ENCODE measurements around the gene OXCT1. TPM values are rescaled to one million over a fixed set of nuclear protein-coding genes. Genes with fewer than 3 reads are reported as not detected.
"Not testable (repeated sequence)": the region's sequence is repeated elsewhere in the genome, so short reads cannot be mapped to it uniquely, and the experiment has no call there.

The OXCT1 gene
- total RNA-seq, 1 experiment from 2014 or later: 42.7 TPM

DNA sequence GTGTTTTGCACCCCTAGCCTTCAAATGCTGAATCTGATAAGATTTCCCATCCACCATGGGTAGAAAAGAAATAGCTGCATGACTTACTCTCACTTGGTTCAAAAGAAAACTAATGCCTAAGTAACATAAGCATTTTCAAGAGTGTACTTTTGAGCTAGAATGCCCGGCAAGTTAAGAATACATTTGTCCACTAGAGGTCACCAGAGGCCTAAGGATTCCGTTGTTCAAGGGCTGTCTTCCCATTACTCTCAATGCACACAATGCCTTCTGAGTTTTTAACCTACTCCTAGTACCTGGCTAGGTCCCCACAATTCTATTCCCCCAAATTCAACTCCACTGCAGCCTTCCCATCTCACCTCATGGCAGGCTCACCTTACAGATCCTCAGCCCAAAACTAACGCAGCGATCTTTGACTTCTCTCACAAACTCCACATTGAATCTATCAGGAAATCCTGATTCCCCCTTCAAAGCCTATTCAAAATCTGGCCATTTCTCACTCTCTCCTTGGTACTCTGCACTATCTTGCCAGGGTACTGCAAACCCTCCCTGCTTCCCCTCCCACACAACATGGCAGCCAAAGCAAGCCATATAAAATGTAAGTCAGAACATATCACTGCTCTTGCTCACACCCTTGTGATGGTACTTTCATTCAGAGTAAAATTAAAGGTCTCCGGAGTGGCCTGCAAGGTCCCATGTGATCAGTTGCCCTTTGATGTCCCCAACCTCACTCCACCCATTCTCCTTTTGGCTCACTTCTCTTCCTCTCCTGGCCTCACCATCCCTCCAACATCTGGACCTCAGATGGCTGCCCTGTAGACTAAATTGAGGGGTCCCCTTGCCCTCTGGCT is 13.4 kb downstream of the OXCT1 start:
- H3K4me1 ChIP-seq (replicated peaks): no peaks in the 10 kb centered on the region
- H3K9me3 ChIP-seq (replicated peaks): no peaks in the 10 kb centered on the region
- peaks cover 62% of the 10 kb centered on the region for H3K36me3 ChIP-seq
- no peaks in the 10 kb centered on the region for H3K27me3 ChIP-seq (replicated peaks)
- no peak overlapping the region for H3K4me3 ChIP-seq
- DNase-seq (ENCODE audit: low read depth in 1 of 2, low spot score in 2 of 2): peak in 1 of 2 experiments; percentile 38
- H3K27ac ChIP-seq: no peak overlapping the region

DNA sequence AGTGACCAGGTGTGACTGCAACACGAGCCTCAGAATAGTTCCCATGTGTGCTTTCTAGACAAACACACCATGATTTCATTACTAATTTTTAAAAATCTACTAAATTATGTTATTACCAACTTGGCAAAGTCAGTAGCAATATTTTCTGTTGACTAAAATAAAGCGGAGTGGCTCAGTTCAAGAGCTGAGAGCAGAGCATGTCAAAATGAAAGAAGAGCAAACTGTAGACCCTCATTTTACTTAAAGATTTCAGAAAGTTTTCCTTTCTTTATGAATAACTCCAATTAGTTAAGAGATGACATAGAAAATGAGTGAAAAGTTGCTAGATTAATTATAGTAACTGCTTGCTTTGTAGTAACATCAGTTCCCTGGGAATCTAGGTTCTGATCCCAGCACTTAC is 17.9 kb downstream of the OXCT1 start:
- Histone ChIP-seq H3K9me3 (replicated peaks) (no peaks in the 10 kb centered on the region), H3K4me1 (replicated peaks) (no peaks in the 10 kb centered on the region), H3K36me3 (peaks cover 68% of the 10 kb centered on the region), H3K4me3 (no peak overlapping the region), H3K27ac (no peak overlapping the region), H3K27me3 (replicated peaks) (no peaks in the 10 kb centered on the region)
- DNase-seq (ENCODE audit: low read depth in 1 of 2, low spot score in 2 of 2): no peak

GRCh38 chr5:41851116-41851515 is 19.1 kb downstream of the OXCT1 start:
- Histone ChIP-seq H3K4me3 (no peak overlapping the region), H3K27me3 (replicated peaks) (no peaks in the 10 kb centered on the region), H3K36me3 (peaks cover 69% of the 10 kb centered on the region), H3K4me1 (replicated peaks) (no peaks in the 10 kb centered on the region), H3K9me3 (replicated peaks) (no peaks in the 10 kb centered on the region), H3K27ac (no peak overlapping the region)
- DNase-seq (ENCODE audit: low read depth in 1 of 2, low spot score in 2 of 2): no peak

GRCh38 chr5:41848983-41849382 is 21.2 kb downstream of the OXCT1 start:
- no peaks in the 10 kb centered on the region for H3K4me1 ChIP-seq (replicated peaks)
- peaks cover 52% of the 10 kb centered on the region for H3K36me3 ChIP-seq
- H3K4me3 ChIP-seq: no peak overlapping the region
- no peaks in the 10 kb centered on the region for H3K27me3 ChIP-seq (replicated peaks)
- DNase-seq (ENCODE audit: low read depth in 1 of 2, low spot score in 2 of 2): no peak
- H3K27ac ChIP-seq: no peak overlapping the region
- no peaks in the 10 kb centered on the region for H3K9me3 ChIP-seq (replicated peaks)

GRCh38 chr5:41845751-41846150 is 24.5 kb downstream of the OXCT1 start:
- not testable (repeated sequence) for H3K4me3 ChIP-seq; H3K4me1 ChIP-seq (replicated peaks); H3K9me3 ChIP-seq (replicated peaks); H3K27me3 ChIP-seq (replicated peaks); H3K27ac ChIP-seq; DNase-seq (ENCODE audit: low read depth in 1 of 2, low spot score in 2 of 2)
- H3K36me3 ChIP-seq: peaks cover 38% of the 10 kb centered on the region

DNA sequence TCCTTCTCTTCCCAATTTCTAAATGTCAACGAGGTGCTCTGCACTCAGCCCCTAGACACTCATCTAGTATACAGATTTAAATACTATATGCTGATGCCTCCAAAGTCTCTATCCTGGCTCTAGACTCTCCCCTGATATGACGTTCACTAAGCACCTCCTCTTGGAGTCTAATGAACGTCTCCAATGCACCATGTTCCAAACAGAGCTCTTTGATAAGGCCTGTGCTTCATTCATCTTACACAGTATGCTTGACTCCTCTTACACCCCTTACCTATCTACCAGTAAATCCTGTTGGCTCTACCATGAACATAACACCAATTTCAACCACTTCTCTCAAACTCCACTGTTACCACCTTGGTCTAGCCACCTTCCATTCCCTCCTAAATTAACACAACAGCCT is 25.7 kb downstream of the OXCT1 start:
- DNase-seq (ENCODE audit: low read depth in 1 of 2, low spot score in 2 of 2): no peak
- Histone ChIP-seq H3K4me1 (replicated peaks) (no peaks in the 10 kb centered on the region), H3K27ac (no peak overlapping the region), H3K4me3 (no peak overlapping the region), H3K27me3 (replicated peaks) (no peaks in the 10 kb centered on the region), H3K36me3 (peaks cover 31% of the 10 kb centered on the region), H3K9me3 (replicated peaks) (no peaks in the 10 kb centered on the region)

GRCh38 chr5:41843456-41844370 is 26.5 kb downstream of the OXCT1 start:
- no peaks in the 10 kb centered on the region for H3K4me1 ChIP-seq (replicated peaks)
- no peaks in the 10 kb centered on the region for H3K9me3 ChIP-seq (replicated peaks)
- peaks cover 27% of the 10 kb centered on the region for H3K36me3 ChIP-seq
- H3K27ac ChIP-seq: no peak overlapping the region
- H3K4me3 ChIP-seq: no peak overlapping the region
- H3K27me3 ChIP-seq (replicated peaks): no peaks in the 10 kb centered on the region
- peak; percentile 35 to 53 for DNase-seq (ENCODE audit: low read depth in 1 of 2, low spot score in 2 of 2)

- peaks cover 30% of the 10 kb centered on the region for H3K36me3 ChIP-seq
- no peaks in the 10 kb centered on the region for H3K27me3 ChIP-seq (replicated peaks)
- H3K27ac ChIP-seq: no peak overlapping the region
- no peak for DNase-seq (ENCODE audit: low read depth in 1 of 2, low spot score in 2 of 2)
- H3K4me3 ChIP-seq: no peak overlapping the region
- H3K9me3 ChIP-seq (replicated peaks): no peaks in the 10 kb centered on the region
- no peaks in the 10 kb centered on the region for H3K4me1 ChIP-seq (replicated peaks)
Measured at GRCh38 chr5:41842777-41843176, 27.4 kb downstream of the OXCT1 start.

DNA sequence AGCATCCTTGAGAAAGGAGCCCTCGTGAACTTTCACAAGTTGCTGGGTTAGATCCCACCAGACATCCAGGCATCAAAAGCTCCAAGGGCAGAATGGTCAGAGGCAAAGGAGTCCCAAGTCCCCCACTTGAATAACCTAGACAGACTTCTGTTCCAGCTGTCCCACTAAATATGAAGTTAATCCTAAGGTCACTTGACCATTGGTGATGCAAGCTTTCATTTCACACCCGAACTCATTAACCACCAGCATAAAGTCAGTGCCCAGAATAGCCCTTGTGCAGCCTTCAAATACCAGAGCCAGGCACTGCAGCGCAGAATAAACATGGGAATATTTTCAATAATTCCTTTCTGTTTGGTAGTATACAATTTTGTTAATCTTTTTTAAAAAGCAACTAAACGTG is 28.9 kb downstream of the OXCT1 start:
- no peaks in the 10 kb centered on the region for H3K4me1 ChIP-seq (replicated peaks)
- no peak overlapping the region for H3K4me3 ChIP-seq
- H3K36me3 ChIP-seq: peaks cover 27% of the 10 kb centered on the region
- H3K9me3 ChIP-seq (replicated peaks): no peaks in the 10 kb centered on the region
- H3K27ac ChIP-seq: no peak overlapping the region
- DNase-seq (ENCODE audit: low read depth in 1 of 2, low spot score in 2 of 2): no peak
- H3K27me3 ChIP-seq (replicated peaks): no peaks in the 10 kb centered on the region

- DNase-seq (ENCODE audit: low read depth in 1 of 2, low spot score in 2 of 2): no peak
- H3K27me3 ChIP-seq (replicated peaks): no peaks in the 10 kb centered on the region
- no peak overlapping the region for H3K27ac ChIP-seq
- peaks cover 27% of the 10 kb centered on the region for H3K36me3 ChIP-seq
- H3K4me1 ChIP-seq (replicated peaks): peaks cover 8% of the 10 kb centered on the region; the same call in 1 of the 2 replicates
- no peak overlapping the region for H3K4me3 ChIP-seq
- H3K9me3 ChIP-seq (replicated peaks): no peaks in the 10 kb centered on the region
Measured at GRCh38 chr5:41840251-41840650, 30.0 kb downstream of the OXCT1 start.

DNA sequence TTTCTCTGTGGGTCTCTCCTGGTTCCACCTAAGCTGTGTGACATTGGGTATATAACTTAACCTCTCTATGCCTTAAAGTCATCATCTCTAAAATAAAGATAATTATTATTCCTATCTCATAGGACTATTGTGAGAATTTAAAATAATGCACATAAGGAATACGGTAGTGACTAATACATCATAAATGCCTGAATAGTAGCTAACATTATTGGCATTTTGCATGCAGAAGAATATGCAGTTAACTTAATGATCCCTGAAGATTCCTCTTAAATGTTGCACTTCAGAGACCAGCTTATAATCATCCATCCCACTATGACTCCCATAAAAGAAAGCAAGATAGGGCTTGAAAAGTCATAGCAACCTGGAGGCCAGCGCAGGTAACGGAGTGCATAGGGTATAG is 32.4 kb downstream of the OXCT1 start:
- Histone ChIP-seq H3K27ac (no peak overlapping the region), H3K4me3 (no peak overlapping the region), H3K4me1 (replicated peaks) (peaks cover 8% of the 10 kb centered on the region; the same call in 1 of the 2 replicates), H3K9me3 (replicated peaks) (no peaks in the 10 kb centered on the region), H3K27me3 (replicated peaks) (no peaks in the 10 kb centered on the region), H3K36me3 (peaks cover 22% of the 10 kb centered on the region)
- no peak for DNase-seq (ENCODE audit: low read depth in 1 of 2, low spot score in 2 of 2)

GRCh38 chr5:41835645-41836044 is 34.6 kb downstream of the OXCT1 start:
- no peaks in the 10 kb centered on the region for H3K9me3 ChIP-seq (replicated peaks)
- H3K4me1 ChIP-seq (replicated peaks): peaks cover 8% of the 10 kb centered on the region; the same call in 1 of the 2 replicates
- peaks cover 35% of the 10 kb centered on the region for H3K36me3 ChIP-seq
- H3K27me3 ChIP-seq (replicated peaks): no peaks in the 10 kb centered on the region
- no peak overlapping the region for H3K4me3 ChIP-seq
- H3K27ac ChIP-seq: peak overlapping the region; percentile 7; the same call in 1 of the 2 replicates
- peak; percentile 33 to 53 for DNase-seq (ENCODE audit: low read depth in 1 of 2, low spot score in 2 of 2)

DNA sequence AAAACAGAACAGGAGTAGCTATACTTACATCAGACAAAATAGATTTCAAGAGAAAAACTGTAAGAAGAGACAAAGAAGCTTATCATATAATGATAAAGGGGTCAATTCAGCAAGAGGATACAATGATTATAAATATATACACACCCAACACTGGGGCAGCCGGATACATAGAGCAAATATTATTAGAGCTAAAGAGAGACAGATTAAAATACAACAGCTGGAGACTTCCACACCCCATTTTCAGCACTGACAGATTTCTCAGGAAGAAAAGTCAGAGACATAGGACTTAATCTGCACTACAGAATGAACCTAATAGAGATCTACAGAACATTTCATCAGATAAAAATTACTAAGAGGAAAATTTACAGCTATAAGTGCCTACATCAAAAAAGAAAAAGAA is 35.7 kb downstream of the OXCT1 start:
- H3K36me3 ChIP-seq: peaks cover 37% of the 10 kb centered on the region
- no peak overlapping the region for H3K4me3 ChIP-seq
- no peak overlapping the region for H3K27ac ChIP-seq
- no peaks in the 10 kb centered on the region for H3K9me3 ChIP-seq (replicated peaks)
- H3K27me3 ChIP-seq (replicated peaks): no peaks in the 10 kb centered on the region
- H3K4me1 ChIP-seq (replicated peaks): peaks cover 8% of the 10 kb centered on the region; the same call in 1 of the 2 replicates
- DNase-seq (ENCODE audit: low read depth in 1 of 2, low spot score in 2 of 2): no peak

GRCh38 chr5:41832430-41832829 is 37.8 kb downstream of the OXCT1 start:
- DNase-seq (ENCODE audit: low read depth in 1 of 2, low spot score in 2 of 2): peak in 1 of 2 experiments; percentile 19
- H3K27ac ChIP-seq: no peak overlapping the region
- peaks cover 33% of the 10 kb centered on the region for H3K36me3 ChIP-seq
- H3K4me3 ChIP-seq: no peak overlapping the region
- H3K9me3 ChIP-seq (replicated peaks): no peaks in the 10 kb centered on the region
- peaks cover 8% of the 10 kb centered on the region; the same call in 1 of the 2 replicates for H3K4me1 ChIP-seq (replicated peaks)
- H3K27me3 ChIP-seq (replicated peaks): no peaks in the 10 kb centered on the region

Measured in SJSA1 (cell line).